ENCODE measurements around the gene UGGT1. TPM values are rescaled to one million over a fixed set of nuclear protein-coding genes. Genes with fewer than 3 reads are reported as not detected.

The UGGT1 gene
- total RNA-seq, 1 experiment from 2014 or later, result 51.8 TPM

DNA sequence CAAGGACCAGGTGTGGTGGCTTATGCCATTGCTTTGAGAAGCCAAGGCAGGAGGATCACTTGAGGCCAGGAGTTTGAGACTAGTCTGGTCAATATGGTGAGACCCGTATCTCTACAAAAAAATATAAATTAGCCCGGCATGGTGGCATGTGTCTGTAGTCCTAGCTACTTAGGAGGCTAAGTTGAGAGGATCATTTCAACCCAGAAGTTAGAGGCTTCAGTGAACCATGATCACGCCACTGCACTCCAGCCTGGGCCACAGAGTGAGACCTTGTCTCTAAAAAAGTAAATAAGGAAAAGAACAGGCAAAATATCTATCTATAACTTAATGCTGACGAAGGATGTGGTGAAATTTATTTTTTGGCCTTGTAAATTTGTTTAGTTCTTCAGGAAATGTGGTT lies 78.1 kb downstream of the UGGT1 start:
- RAD21 ChIA-PET (ENCODE audit: low non-redundant PET in 1 of 2, low total read pairs in 2 of 2, uncharacterized antibody in 2 of 2, unreplicated experiment in 2 of 2), result no interaction called here
- Histone ChIP-seq H3K9me3 (ENCODE audit: control insufficient read depth in 1 of 2, insufficient read depth in 1 of 2, low read depth in 1 of 2, low read length in 2 of 2) (no peaks in the 10 kb centered on the region), H3K36me3 (ENCODE audit: control insufficient read depth in 1 of 2, insufficient read depth in 2 of 2, low read length in 2 of 2) (peaks cover 14 to 62% of the 10 kb centered on the region in 2 experiments)

More for the DNA sequence above, 78.1 kb downstream of the UGGT1 start:
- Histone ChIP-seq H3K27ac (ENCODE audit: low read depth, low read length) (no peak overlapping the region), H3K4me3 (replicated peaks in 1 of 2; ENCODE audit: low read depth in 1 of 2, low read length in 2 of 2) (no peak overlapping the region), H3K4me1 (ENCODE audit: control insufficient read depth in 1 of 2, insufficient read depth in 2 of 2, low read length in 2 of 2) (no peaks in the 10 kb centered on the region), H3K9ac (ENCODE audit: low read length) (no peak overlapping the region), H3K79me2 (ENCODE audit: insufficient read depth, low read length) (no peaks in the 10 kb centered on the region), H2AFZ (ENCODE audit: low read depth, low read length, poor library complexity, severe bottlenecking) (no peak overlapping the region), H3K27me3 (ENCODE audit: insufficient read depth, low read length) (no peaks in the 10 kb centered on the region), H3K9me2 (ENCODE audit: insufficient read depth) (no peaks in the 10 kb centered on the region), H3K4me2 (ENCODE audit: low read length) (no peak overlapping the region), H4K20me1 (ENCODE audit: insufficient read depth) (no peaks in the 10 kb centered on the region)
- ChIA-PET POLR2A (no interaction called here), CTCF (no interaction called here)
- DNase-seq (ENCODE audit: low read depth, low spot score), result no peak
- BruUV-seq (replicated peaks), result no TSS peak
- intact Hi-C loops (cut with micrococcal nuclease), result no loop called here
- no peak for ATAC-seq
- TF ChIP-seq SRF (IDR thresholded peaks at IDR 0.05; ENCODE audit: low read depth) (no peak), EGR1 (IDR thresholded peaks at IDR 0.05; ENCODE audit: low read depth) (no peak), JUND (IDR thresholded peaks at IDR 0.05) (no peak), POLR2A (IDR thresholded peaks at IDR 0.05; ENCODE audit: borderline replicate concordance, extremely low read depth, insufficient read depth, insufficient read length) (no peak), YY1 (IDR thresholded peaks at IDR 0.05; ENCODE audit: extremely low read depth, insufficient replicate concordance, low read depth, low read length) (no peak), EZH2phosphoT487 (IDR thresholded peaks at IDR 0.05; ENCODE audit: borderline replicate concordance) (no peak), POLR2AphosphoS5 (IDR thresholded peaks at IDR 0.05; ENCODE audit: low read depth, low read length) (no peak), ZFX (IDR thresholded peaks at IDR 0.05) (no peak)
- TF ChIP-seq, protein P1, sequence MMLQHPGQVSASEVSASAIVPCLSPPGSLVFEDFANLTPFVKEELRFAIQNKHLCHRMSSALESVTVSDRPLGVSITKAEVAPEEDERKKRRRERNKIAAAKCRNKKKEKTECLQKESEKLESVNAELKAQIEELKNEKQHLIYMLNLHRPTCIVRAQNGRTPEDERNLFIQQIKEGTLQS (IDR thresholded peaks at IDR 0.05), result no peak
- TF ChIP-seq, protein P2, sequence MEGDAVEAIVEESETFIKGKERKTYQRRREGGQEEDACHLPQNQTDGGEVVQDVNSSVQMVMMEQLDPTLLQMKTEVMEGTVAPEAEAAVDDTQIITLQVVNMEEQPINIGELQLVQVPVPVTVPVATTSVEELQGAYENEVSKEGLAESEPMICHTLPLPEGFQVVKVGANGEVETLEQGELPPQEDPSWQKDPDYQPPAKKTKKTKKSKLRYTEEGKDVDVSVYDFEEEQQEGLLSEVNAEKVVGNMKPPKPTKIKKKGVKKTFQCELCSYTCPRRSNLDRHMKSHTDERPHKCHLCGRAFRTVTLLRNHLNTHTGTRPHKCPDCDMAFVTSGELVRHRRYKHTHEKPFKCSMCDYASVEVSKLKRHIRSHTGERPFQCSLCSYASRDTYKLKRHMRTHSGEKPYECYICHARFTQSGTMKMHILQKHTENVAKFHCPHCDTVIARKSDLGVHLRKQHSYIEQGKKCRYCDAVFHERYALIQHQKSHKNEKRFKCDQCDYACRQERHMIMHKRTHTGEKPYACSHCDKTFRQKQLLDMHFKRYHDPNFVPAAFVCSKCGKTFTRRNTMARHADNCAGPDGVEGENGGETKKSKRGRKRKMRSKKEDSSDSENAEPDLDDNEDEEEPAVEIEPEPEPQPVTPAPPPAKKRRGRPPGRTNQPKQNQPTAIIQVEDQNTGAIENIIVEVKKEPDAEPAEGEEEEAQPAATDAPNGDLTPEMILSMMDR (IDR thresholded peaks at IDR 0.05 in 2 of 3, conservative IDR thresholded peaks at IDR 0.05 in 1 of 3; ENCODE audit: borderline replicate concordance in 1 of 3, insufficient read depth in 1 of 3, low read depth in 2 of 3, low read length in 2 of 3), result no peak
- TF ChIP-seq, protein P3, sequence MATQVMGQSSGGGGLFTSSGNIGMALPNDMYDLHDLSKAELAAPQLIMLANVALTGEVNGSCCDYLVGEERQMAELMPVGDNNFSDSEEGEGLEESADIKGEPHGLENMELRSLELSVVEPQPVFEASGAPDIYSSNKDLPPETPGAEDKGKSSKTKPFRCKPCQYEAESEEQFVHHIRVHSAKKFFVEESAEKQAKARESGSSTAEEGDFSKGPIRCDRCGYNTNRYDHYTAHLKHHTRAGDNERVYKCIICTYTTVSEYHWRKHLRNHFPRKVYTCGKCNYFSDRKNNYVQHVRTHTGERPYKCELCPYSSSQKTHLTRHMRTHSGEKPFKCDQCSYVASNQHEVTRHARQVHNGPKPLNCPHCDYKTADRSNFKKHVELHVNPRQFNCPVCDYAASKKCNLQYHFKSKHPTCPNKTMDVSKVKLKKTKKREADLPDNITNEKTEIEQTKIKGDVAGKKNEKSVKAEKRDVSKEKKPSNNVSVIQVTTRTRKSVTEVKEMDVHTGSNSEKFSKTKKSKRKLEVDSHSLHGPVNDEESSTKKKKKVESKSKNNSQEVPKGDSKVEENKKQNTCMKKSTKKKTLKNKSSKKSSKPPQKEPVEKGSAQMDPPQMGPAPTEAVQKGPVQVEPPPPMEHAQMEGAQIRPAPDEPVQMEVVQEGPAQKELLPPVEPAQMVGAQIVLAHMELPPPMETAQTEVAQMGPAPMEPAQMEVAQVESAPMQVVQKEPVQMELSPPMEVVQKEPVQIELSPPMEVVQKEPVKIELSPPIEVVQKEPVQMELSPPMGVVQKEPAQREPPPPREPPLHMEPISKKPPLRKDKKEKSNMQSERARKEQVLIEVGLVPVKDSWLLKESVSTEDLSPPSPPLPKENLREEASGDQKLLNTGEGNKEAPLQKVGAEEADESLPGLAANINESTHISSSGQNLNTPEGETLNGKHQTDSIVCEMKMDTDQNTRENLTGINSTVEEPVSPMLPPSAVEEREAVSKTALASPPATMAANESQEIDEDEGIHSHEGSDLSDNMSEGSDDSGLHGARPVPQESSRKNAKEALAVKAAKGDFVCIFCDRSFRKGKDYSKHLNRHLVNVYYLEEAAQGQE (IDR thresholded peaks at IDR 0.05; ENCODE audit: low read depth), result no peak

Data from HCT116 (cell line).